DMS153 treated with DMSO at 0.1 percent for 48 hours (cell line): Measurements from ENCODE around the gene OOEP.
"Not testable (repeated sequence)": the region's sequence is repeated elsewhere in the genome, so short reads cannot be mapped to it uniquely, and the experiment has no call there.

Source experiments
- DNase-seq: peaks from one replicate; lab custom pipeline; 2025; ENCODE audit not compliant: unreplicated experiment; lab: John Stamatoyannopoulos, UW

OOEP gene

DNA sequence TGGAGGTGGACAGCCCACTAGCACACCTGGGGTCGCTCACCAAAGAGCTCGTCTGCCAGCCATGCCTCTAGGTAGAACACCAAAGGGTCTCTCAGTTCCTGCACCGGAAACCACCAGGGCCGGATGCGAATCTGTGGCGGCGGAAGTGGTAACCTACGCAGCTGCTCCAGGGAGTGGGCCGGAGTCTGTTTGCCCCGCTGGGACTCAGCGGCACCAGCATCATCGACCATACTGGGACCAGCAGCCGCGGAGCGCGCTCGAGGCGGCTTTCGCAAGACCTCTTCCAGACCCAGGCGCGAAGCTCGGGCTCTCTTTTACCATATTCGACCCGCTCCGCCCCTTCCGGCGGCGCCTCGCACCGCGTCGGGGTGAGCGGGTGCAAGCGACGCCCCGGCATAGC lies at the start of gene OOEP:
Gene OOEP (minus strand): TSS at position 335 of the 400 bp plus-strand sequence. CDS start 105 bp downstream, at position 230.
- DNase-seq = no peak

GRCh38 chr6:73418081-73418741 lies 48.5 kb upstream of the OOEP start:
- no peak for DNase-seq

GRCh38 chr6:73413102-73413501 lies 43.4 kb upstream of the OOEP start:
- no peak for DNase-seq

DNA sequence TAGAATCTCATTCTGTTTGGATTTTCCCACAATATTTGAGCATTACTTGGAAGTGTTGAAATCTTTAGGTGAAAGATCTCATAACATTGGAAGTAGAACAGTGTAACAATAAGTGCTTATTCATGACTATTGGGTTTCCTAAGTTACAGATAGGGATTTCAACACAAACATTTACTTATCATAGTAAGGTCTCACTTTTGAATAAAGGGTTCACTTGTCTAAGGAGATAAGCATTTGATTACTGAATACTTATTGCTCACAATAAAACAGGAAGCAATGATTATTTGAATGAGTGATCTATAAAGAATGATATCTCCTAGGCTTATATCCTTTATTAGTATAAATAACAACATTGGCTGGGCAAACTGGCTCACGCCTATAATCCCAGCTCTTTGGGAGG lies 39.7 kb upstream of the OOEP start:
- no peak for DNase-seq

DNA sequence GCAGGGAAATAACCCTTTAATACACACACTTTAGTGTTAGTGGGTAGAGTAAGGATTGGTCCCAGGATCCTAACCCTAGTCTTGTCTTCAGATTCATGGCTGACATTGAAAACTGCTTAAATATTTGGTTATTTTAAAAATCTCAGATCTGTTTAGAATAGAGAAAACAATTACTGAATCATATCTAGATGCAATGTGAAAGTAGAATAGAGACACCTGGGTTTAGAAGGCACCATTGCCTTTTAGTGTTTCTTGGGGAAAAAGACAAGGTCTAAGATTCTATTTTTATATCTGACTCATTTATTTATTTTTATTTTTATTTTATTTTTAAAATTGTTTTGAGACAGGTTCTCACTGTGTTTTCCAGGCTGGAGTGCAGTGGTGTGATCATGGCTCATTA lies 31.0 kb upstream of the OOEP start:
- no peak for DNase-seq

- DNase-seq = no peak
Measured at GRCh38 chr6:73395875-73396274, 26.2 kb upstream of the OOEP start.

- DNase-seq = no peak
Measured at GRCh38 chr6:73394577-73395354, 25.1 kb upstream of the OOEP start, which contains the start of gene DDX43. Gene DDX43 (plus strand): TSS chr6:73394828. CDS start chr6:73394906, 78 bp downstream.

GRCh38 chr6:73393278-73393677 lies 23.6 kb upstream of the OOEP start:
- no peak for DNase-seq

DNA sequence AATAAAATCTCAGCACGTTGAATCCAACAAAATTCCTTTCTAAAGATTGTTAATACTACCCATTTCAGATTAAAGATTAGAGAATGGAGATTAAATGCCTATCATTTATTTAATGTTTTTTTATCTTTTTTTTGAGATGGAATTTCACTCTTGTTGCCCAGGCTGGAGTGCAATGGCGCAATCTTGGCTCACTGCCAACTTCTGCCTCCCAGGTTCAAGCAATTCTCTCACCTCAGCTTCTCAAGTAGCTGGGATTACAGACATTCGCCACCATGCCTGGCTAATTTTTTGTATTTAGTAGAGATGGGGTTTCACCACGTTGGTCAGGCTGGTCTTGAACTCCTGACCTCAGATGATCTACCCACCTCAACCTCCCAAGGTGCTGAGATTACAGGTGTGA lies 22.5 kb upstream of the OOEP start:
- DNase-seq = not testable (repeated sequence)

GRCh38 chr6:73391675-73392074 lies 22.0 kb upstream of the OOEP start:
- no peak for DNase-seq

DNA sequence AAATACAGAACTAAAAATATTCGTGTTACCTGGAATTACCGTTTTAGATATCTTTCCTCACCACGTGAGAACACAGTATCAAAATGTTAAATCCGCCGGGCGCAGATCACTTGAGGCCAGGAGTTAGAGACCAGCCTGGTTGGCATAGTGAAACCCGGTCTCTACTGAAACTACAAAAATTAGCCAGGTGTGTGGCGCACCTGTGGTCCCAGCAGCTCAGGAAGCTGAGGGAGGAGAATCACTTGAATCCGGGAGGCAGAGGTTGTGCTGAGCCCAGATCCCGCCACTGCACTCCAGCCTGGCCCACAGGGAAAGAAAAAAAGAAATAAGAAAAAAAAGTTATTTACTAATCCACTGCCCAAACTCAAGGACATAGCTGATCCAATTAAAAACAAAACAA lies 20.2 kb upstream of the OOEP start:
- no peak for DNase-seq

GRCh38 chr6:73388800-73389512 lies 19.3 kb upstream of the OOEP start:
- peak; percentile 28 for DNase-seq

- DNase-seq = no peak
Measured at GRCh38 chr6:73388433-73388799, 18.7 kb upstream of the OOEP start.

DNA sequence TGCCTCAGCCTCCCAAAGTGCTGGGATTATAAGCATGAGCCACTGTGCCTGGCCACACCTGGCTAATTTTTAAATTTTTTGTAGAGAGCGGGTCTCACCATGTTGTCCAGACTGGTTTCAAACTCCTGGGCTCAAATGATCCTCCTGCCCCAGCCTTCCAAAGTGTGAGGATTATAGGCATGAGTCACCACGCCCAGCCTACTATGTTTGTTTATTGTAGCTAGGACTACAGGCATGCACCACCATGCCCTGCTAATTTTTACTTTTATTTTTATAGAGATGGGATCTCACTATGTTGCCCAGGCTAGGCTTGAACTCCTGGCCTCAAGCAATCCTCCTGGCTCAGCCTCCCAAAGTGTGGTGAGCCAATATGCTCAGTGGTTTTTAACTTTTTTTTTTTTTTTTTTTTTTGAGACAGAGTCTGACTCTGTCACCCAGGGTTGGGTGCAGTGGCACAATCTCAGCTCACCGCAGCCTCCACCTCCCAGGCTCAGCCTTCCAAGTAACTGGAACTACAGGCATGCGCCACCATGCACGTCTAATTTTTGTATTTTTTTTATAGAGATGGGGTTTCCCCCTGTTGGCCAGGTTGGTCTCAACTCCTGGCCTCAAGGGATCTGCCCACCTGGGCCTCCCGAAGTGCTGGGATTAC lies 12.9 kb upstream of the OOEP start:
- no peak for DNase-seq

DNA sequence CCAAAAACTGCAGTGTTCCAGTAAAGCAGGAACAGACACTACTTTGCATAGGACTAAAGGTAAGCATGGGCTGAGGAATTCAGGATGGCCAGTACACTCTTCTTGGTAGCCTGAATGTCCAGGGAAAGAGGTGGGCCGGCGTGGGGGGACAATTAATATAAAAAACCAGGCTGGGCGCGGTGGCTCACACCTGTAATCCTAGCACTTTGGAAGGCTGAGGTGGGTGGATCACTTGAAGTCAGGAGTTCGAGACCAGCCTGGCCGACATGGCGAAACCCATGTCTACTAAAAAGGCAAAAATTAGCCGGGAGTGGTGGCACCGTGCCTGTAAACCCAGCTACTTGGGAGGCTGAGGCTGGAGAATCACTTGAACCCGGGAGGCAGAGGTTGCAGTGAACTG lies 11.8 kb upstream of the OOEP start:
- not testable (repeated sequence) for DNase-seq

DNA sequence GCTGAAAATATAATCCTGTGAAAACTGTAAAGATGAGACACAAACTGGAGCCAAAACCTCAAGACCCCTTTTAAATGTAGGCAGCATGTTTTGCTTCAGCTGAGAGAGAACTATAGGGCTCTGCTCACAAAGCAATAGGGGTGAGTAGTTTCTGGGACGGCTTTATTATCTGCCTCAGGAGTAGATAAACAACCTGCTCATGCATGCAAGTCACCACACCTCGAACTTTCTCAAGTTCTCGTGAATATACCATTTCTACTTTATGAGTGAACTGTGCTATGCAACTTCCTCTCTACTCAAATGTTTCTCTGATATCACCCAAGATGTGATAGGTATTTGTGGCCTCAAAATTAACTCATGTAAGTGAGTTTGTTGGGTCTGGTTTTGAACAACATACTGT lies 7.5 kb upstream of the OOEP start:
- DNase-seq = no peak

DNA sequence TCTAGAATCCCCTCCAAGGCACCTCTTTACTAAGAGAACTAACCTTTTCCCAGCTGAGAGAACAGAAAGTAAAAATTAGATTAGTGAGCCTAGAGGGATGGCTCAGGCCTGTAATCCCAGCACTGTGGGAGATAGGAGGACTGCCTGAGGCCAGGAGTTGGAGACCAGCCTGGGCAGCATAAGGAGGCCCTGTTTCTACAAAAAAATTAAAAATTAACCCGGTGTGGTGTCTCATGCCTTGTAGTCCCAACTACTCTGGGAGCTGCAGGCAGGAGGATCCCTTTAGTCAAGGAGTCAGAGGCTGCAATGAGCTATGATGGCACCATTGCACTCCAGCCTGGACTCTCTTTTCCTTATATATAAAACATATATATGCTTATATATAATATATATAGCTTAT lies 5.5 kb upstream of the OOEP start:
- no peak for DNase-seq

DNA sequence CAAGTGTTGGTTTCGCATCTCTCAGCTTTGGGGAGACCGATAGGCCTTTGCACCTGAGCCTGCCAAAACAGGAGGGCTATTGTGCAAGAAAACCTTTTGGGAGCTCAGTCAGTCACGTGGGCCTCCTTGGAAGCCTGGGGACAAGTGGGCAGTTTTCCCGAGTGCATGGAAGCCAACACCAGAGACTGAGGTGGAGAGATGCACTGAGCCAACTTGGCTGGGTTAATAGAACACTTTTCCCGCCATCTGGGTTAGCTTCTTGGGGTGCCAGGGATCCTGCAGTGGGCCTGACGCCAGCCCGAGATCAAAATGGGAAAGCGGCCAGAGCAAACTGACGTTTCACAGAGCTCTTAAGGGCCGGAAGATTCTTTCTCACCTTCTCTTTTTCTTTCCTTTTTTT lies 2.8 kb upstream of the OOEP start:
- DNase-seq = no peak

GRCh38 chr6:73371984-73372383 lies 2.3 kb upstream of the OOEP start:
- no peak for DNase-seq

GRCh38 chr6:73369157-73369556 lies 540 bp downstream of the OOEP start:
- DNase-seq = no peak

- no peak for DNase-seq
Measured at GRCh38 chr6:73368675-73369074, 1.0 kb downstream of the OOEP start.
